Measurements from ENCODE around the gene NFYC.

The NFYC gene

DNA sequence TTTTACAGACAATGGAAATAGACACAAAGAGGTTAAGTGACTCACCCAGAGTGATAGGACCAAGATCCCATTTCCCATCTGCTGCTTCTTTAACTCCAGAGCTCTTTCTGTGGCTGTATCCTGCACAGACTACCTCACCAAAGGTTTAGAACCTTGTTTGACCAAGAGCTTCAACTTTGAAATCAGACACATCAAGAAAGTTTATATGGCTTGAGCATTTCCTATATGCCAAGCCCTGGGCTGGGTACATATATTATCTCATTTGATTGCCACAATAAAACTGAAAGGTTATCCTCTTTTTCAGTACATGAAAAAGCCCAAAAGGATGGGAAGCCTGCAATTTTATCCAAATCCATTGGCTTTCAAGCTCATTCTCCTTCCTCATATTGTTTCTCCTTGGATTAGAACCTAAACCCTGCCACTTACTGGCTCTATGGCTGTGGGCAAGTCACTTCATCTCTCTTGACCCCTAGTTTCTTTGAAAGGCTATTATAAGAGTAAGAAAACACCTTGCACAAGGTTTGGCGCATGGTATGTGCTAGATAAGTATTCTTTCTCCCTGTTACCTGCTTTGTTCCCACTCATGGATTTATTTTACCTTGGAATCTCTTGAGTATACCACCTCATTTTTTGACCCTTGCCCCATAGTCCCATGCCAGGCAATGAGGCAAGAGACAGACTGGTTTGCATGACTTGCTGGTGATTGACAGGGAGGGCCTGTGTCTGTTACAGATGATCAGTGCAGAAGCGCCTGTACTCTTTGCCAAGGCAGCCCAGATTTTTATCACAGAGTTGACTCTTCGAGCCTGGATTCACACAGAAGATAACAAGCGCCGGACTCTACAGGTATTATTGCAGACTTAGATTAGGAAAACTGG lies 57.6 kb downstream of the NFYC start:
- no peaks in the 10 kb centered on the region for H3F3A ChIP-seq (ENCODE audit: low read depth)
- H3K79me2 ChIP-seq (ENCODE audit: insufficient read depth, low read length), result peaks cover 30% of the 10 kb centered on the region
- no peak for TF ChIP-seq EZH2phosphoT487 (IDR thresholded peaks at IDR 0.05; ENCODE audit: borderline replicate concordance)
- TF ChIP-seq, protein P1, sequence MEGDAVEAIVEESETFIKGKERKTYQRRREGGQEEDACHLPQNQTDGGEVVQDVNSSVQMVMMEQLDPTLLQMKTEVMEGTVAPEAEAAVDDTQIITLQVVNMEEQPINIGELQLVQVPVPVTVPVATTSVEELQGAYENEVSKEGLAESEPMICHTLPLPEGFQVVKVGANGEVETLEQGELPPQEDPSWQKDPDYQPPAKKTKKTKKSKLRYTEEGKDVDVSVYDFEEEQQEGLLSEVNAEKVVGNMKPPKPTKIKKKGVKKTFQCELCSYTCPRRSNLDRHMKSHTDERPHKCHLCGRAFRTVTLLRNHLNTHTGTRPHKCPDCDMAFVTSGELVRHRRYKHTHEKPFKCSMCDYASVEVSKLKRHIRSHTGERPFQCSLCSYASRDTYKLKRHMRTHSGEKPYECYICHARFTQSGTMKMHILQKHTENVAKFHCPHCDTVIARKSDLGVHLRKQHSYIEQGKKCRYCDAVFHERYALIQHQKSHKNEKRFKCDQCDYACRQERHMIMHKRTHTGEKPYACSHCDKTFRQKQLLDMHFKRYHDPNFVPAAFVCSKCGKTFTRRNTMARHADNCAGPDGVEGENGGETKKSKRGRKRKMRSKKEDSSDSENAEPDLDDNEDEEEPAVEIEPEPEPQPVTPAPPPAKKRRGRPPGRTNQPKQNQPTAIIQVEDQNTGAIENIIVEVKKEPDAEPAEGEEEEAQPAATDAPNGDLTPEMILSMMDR (conservative IDR thresholded peaks at IDR 0.05; ENCODE audit: low read length), result no peak
- H3K4me2 ChIP-seq (ENCODE audit: low read depth, low read length, poor library complexity, severe bottlenecking), result no peak overlapping the region
- no peaks in the 10 kb centered on the region for H3K27me3 ChIP-seq (ENCODE audit: insufficient read depth, low read length, poor library complexity, severe bottlenecking)
- H3K4me3 ChIP-seq (ENCODE audit: low read length, poor library complexity, severe bottlenecking), result no peak overlapping the region
- no peak overlapping the region for H3K9ac ChIP-seq (ENCODE audit: low read depth, low read length, poor library complexity, severe bottlenecking)
- H4K20me1 ChIP-seq (ENCODE audit: insufficient read depth, low read length, poor library complexity, severe bottlenecking), result no peaks in the 10 kb centered on the region
- H3K9me3 ChIP-seq (ENCODE audit: insufficient read depth, low read depth, low read length), result no peaks in the 10 kb centered on the region
- H3K4me1 ChIP-seq (ENCODE audit: insufficient read depth, low read length, poor library complexity, severe bottlenecking), result no peaks in the 10 kb centered on the region
- no peaks in the 10 kb centered on the region for H3K9me2 ChIP-seq (replicated peaks; ENCODE audit: low read depth, low read length)
- H2AFZ ChIP-seq (ENCODE audit: low read length), result no peak overlapping the region
- H3K36me3 ChIP-seq (ENCODE audit: insufficient read depth, low read length), result peaks cover 95% of the 10 kb centered on the region

DNA sequence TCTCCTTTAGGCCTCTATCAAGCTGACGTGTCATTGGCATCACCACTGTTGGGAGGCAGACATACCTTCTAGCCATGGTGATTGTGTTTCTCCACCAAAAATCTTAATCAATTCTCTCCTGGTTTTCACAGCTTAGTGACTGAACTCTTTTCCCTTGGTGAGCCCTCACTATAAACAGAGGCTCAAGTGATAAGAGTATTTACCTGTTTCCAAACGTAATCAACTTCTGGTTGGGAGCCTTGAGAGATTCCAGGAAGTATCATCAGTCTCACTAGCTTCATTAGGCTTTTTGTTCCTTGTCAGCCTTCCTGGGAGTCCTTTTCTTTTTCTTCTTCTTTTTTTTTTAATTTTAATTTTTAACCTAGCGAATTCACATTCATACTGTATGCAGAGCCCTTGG lies 58.3 kb downstream of the NFYC start:
- TF ChIP-seq, protein P1 (conservative IDR thresholded peaks at IDR 0.05; ENCODE audit: low read length), result no peak
- TF ChIP-seq EZH2phosphoT487 (IDR thresholded peaks at IDR 0.05; ENCODE audit: borderline replicate concordance), result no peak
- Histone ChIP-seq H3K9me3 (ENCODE audit: insufficient read depth, low read depth, low read length) (no peaks in the 10 kb centered on the region), H3K79me2 (ENCODE audit: insufficient read depth, low read length) (peaks cover 23% of the 10 kb centered on the region; the same call in 1 of the 2 replicates), H3K9me2 (replicated peaks; ENCODE audit: low read depth, low read length) (no peaks in the 10 kb centered on the region), H4K20me1 (ENCODE audit: insufficient read depth, low read length, poor library complexity, severe bottlenecking) (no peaks in the 10 kb centered on the region), H3K4me3 (ENCODE audit: low read length, poor library complexity, severe bottlenecking) (no peak overlapping the region), H3K36me3 (ENCODE audit: insufficient read depth, low read length) (peaks cover 97% of the 10 kb centered on the region), H2AFZ (ENCODE audit: low read length) (no peak overlapping the region), H3F3A (ENCODE audit: low read depth) (no peaks in the 10 kb centered on the region), H3K27me3 (ENCODE audit: insufficient read depth, low read length, poor library complexity, severe bottlenecking) (no peaks in the 10 kb centered on the region), H3K4me2 (ENCODE audit: low read depth, low read length, poor library complexity, severe bottlenecking) (no peak overlapping the region), H3K9ac (ENCODE audit: low read depth, low read length, poor library complexity, severe bottlenecking) (no peak overlapping the region), H3K4me1 (ENCODE audit: insufficient read depth, low read length, poor library complexity, severe bottlenecking) (no peaks in the 10 kb centered on the region)

DNA sequence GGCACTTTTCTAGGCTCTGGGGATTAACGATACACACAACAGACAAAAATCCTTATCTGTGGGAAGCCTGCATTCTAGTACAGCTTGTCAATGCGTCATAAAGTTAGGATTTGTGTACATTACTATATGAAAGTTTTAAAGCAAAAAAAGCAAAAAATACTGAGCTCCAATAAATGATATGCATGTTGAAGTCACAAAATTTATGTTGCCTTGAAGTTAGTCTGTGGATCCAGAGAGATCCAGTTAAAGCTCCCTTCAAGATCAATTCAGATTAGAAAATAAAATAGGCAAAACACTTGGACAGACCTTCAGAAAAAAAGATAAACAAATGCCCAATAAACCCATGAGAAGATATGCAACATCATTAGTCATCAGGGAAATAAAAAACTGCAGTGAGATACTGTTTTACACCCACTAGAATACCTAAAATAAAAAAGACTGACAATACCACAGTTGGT lies 59.0 kb downstream of the NFYC start:
- no peak overlapping the region for H3K4me3 ChIP-seq (ENCODE audit: low read length, poor library complexity, severe bottlenecking)
- no peaks in the 10 kb centered on the region for H3F3A ChIP-seq (ENCODE audit: low read depth)
- H3K79me2 ChIP-seq (ENCODE audit: insufficient read depth, low read length), result peaks cover 16% of the 10 kb centered on the region; the same call in 1 of the 2 replicates
- peaks cover 98% of the 10 kb centered on the region for H3K36me3 ChIP-seq (ENCODE audit: insufficient read depth, low read length)
- no peak overlapping the region for H2AFZ ChIP-seq (ENCODE audit: low read length)
- TF ChIP-seq EZH2phosphoT487 (IDR thresholded peaks at IDR 0.05; ENCODE audit: borderline replicate concordance), result no peak
- TF ChIP-seq, protein P1 (conservative IDR thresholded peaks at IDR 0.05; ENCODE audit: low read length), result no peak
- no peaks in the 10 kb centered on the region for H4K20me1 ChIP-seq (ENCODE audit: insufficient read depth, low read length, poor library complexity, severe bottlenecking)
- H3K9me3 ChIP-seq (ENCODE audit: insufficient read depth, low read depth, low read length), result no peaks in the 10 kb centered on the region
- no peaks in the 10 kb centered on the region for H3K9me2 ChIP-seq (replicated peaks; ENCODE audit: low read depth, low read length)
- no peaks in the 10 kb centered on the region for H3K27me3 ChIP-seq (ENCODE audit: insufficient read depth, low read length, poor library complexity, severe bottlenecking)
- H3K4me1 ChIP-seq (ENCODE audit: insufficient read depth, low read length, poor library complexity, severe bottlenecking), result no peaks in the 10 kb centered on the region
- H3K9ac ChIP-seq (ENCODE audit: low read depth, low read length, poor library complexity, severe bottlenecking), result no peak overlapping the region
- H3K4me2 ChIP-seq (ENCODE audit: low read depth, low read length, poor library complexity, severe bottlenecking), result no peak overlapping the region
